KOPT-K1 (cell line): Measurements from ENCODE around the gene LLGL2.
A peak's percentile ranks its signal among the peaks of the same experiment; 100 is the strongest.

Source experiments
- H3K27ac ChIP-seq: fragments of 200-600 bp; sonication (generic); 2 replicates; pipeline ENCODE4 v1.5.1; 2016; ENCODE audit warnings: antibody characterized with exemption, mild to moderate bottlenecking, low read depth, low read length; ENCODE audit not compliant: poor library complexity, severe bottlenecking
- H3K36me3 ChIP-seq: fragments of 200-600 bp; sonication (generic); 2 replicates; pipeline ENCODE4 v1.5.1; 2017; ENCODE audit warnings: antibody characterized with exemption, mild to moderate bottlenecking, low read length, moderate library complexity; ENCODE audit not compliant: insufficient read depth
- H3K9me3 ChIP-seq: fragments of 200-600 bp; sonication (generic); 2 replicates; pipeline ENCODE4 v1.5.1; 2017; ENCODE audit warnings: antibody characterized with exemption, low read length, mild to moderate bottlenecking; ENCODE audit not compliant: insufficient read depth, poor library complexity, severe bottlenecking

LLGL2 gene

DNA sequence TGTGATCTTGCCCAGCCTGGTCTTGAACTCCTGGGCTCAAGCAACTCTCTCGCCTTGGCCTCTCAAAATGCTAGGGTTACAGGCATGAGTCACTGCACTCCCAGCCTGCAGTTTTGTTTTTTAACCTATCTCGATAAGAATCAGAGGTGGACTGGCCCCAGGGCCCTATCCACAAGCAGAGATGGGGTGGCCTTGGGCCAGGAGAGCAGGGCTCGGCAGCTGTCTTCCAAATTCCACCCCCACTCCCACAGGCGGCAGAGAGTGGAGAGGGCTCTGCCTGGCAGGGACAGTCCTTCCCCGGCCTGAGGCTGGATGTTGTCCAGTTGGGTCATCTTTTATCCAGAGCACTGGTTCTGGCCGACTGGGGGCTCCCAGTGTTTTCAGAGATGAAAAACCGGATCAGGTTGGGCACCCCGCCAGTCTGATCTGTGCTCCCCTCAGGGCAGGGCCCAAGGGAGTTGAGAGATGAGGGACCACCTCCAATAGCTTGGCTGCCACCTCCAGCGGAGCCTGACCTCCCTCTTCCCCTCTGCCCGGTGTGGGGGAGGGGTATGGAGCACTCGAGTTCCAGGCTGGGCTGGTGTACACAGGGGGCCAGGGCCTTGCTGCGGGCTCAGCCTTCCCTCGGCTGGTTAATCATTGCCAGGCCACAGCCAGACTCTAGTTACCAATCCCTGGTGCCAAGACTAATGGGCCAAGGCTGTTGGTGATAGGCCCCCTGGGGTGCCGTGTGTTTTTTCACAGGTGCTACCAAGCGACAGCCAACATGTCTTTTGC, 31.8 kb downstream of the LLGL2 start:
- no peaks in the 10 kb centered on the region for H3K9me3 ChIP-seq
- H3K27ac ChIP-seq: no peak overlapping the region
- no peaks in the 10 kb centered on the region for H3K36me3 ChIP-seq

DNA sequence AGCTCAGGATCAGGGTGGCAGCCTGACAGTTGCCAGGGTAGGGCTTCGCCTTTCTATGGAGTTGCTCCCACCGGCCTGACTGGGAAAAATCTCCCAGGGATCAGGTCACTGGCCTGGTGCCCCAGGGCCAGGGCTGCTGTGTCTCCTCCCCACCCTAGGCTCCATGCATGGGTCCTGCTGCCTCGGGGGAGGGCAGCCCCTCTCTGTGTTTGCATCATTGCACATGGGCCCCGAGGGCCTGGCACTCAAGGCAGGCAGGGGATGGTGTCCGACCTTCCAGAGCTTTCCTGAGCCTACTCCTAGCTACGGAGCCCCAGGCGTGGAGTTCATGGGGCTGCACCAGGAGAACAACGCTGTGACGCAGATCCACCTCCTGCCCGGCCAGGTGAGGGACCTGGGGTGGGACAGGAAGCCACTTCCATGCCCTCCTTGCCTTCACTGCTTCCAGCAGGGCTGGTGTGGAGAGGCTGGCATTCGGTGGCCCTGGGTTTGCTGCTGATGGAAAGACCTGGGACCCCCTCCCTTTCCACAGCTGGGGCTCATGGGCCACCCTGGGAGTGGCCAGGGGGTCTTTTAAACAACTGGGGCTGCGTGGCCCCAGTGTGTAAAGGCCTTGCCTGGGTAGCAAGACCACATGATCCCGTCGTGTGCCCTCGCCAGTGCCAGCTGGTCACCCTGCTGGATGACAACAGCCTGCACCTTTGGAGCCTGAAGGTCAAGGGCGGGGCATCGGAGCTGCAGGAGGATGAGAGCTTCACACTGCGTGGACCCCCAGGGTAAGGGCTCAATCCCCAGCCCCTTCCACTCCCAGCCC, 32.6 kb downstream of the LLGL2 start:
- no peaks in the 10 kb centered on the region for H3K36me3 ChIP-seq
- H3K9me3 ChIP-seq: no peaks in the 10 kb centered on the region
- H3K27ac ChIP-seq: no peak overlapping the region

DNA sequence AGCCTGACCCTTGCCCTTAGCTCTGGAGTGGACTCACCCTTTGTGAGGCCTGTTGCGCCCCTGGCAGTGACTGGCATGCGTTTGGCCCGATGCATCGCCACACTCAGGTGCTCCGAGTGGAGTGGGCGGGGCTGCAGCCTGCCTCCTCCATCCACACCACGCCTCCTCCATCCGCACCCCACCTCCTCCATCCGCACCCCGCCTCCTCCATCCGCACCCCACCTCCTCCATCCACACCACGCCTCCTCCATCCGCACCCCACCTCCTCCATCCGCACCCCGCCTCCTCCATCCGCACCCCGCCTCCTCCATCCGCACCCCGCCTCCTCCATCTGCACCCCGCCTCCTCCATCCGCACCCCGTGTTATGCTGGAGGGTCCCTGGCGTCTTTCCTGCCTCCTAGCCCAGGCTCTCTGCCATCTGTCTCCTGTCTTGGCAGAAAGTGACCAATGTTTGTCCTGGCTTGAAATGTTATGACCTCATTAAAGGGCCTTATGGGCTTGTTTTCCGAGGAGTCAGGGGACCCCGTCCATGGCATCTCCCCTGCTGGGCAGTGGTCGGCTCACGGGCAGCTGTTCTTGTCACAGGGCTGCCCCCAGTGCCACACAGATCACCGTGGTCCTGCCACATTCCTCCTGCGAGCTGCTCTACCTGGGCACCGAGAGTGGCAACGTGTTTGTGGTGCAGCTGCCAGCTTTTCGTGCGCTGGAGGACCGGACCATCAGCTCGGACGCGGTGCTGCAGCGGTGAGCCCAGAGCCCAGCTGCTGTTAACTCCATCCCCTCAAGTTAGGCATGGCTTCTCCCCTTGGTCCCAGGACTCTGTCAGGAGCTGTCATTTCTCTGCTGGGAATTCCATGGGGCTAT, 33.4 kb downstream of the LLGL2 start:
- Histone ChIP-seq H3K36me3 (no peaks in the 10 kb centered on the region), H3K9me3 (no peaks in the 10 kb centered on the region), H3K27ac (no peak overlapping the region)

DNA sequence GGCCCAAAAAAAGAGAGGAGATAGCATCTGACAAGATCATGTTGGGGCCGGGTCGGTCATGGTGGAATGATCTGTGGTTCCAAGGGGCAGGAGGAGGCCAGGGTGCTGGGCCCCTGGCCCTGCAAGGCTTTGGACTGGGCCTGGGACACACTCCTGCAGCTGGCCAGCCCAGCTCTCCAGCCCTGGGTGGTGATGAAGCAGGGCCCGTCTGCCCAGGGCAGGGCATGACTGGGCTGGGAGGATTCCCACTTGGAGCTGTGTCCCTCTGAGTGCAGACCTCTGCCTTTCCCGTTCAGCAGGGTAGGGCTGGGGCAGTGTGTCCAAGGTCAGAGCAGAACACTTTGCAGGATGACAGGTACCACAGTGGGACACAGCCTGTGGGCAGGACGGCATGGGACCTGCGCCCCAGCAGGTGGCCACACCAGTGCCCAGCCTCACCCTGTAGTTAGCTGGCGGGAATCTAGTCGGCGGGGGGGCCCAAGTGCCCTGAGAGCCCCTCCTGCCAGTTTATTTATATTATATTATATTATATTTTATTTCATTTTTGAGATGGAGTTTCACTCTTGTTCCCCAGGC, 34.5 kb downstream of the LLGL2 start:
- Histone ChIP-seq H3K27ac (no peak overlapping the region), H3K36me3 (no peaks in the 10 kb centered on the region), H3K9me3 (no peaks in the 10 kb centered on the region)

DNA sequence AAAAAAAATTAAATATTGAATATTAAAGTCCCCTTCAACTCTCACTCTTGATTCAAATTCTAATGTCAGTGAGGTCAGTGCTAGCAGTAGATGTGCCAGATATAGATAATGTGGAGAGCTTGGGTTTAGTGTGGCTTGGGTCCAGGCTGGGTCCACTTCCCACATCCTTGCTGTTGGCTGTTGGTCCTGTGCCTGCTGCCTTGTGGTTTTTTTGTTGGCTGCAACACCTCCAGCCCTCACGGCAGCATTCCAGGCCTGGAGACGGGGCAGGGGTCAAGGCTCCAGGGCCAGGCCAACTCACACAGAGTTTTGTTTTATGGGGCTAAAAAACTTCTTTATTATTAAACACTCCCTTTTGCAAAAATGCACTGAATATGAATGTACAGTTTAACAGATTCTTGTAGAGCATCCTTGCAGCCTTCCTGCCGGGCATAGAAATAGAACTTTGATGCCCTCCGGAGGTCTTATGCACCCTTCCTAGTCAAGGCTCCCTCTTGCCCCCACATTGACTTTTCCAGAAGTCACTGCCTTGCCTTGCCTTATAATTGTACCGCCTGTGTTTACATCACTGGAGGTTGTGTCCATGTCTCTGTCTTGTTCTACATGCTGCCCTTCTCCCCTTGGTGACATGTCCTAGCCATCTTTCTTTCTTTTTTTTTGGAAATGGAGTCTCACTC, 36.6 kb downstream of the LLGL2 start:
- H3K27ac ChIP-seq: no peak overlapping the region
- H3K36me3 ChIP-seq: no peaks in the 10 kb centered on the region
- no peaks in the 10 kb centered on the region for H3K9me3 ChIP-seq

DNA sequence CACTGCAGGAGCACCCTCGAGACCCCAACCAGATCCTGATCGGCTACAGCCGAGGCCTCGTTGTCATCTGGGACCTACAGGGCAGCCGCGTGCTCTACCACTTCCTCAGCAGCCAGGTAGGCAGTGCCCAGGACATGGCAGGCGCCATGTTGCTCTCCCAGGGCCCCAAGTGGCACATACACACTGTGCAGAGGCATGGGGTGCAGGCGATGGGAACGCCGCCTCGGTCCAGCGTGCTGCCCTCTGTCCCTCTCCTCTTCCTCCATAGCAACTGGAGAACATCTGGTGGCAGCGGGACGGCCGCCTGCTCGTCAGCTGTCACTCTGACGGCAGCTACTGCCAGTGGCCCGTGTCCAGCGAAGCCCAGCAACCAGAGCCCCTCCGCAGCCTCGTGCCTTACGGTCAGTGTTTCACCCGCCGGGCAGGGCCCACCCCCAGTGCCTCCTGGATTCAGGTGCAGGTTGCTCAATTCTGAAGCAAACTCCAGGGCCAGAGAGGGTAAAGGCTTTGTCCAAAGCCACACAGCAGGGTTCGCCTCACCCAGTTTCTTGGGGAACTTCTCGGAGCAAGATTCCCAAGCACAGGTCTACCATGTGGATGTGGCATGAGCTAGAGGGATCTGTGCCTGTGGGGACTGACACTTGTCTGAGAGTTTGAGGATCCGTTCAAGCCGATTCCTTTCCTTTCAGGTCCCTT, 37.7 kb downstream of the LLGL2 start:
- no peaks in the 10 kb centered on the region for H3K9me3 ChIP-seq

DNA sequence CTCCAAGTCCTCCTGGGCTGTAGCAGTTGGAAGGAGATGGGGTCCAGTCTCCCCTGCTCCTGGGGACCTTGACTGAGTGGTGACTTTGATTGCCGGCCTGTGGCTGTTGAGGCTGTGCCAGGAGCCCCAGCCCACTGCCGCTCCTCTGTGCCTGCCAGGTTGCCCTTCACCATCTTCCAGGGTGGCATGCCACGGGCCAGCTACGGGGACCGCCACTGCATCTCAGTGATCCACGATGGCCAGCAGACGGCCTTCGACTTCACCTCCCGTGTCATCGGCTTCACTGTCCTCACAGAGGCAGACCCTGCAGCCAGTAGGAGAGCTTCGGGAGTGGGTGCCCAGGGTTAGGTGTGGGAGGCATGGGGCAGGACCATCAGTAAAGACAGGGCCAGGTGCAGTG, 38.7 kb downstream of the LLGL2 start:
- Histone ChIP-seq H3K36me3 (no peaks in the 10 kb centered on the region), H3K9me3 (no peaks in the 10 kb centered on the region), H3K27ac (no peak overlapping the region)

More for the DNA sequence above, 37.7 kb downstream of the LLGL2 start:
- no peaks in the 10 kb centered on the region for H3K36me3 ChIP-seq
- H3K27ac ChIP-seq: no peak overlapping the region

DNA sequence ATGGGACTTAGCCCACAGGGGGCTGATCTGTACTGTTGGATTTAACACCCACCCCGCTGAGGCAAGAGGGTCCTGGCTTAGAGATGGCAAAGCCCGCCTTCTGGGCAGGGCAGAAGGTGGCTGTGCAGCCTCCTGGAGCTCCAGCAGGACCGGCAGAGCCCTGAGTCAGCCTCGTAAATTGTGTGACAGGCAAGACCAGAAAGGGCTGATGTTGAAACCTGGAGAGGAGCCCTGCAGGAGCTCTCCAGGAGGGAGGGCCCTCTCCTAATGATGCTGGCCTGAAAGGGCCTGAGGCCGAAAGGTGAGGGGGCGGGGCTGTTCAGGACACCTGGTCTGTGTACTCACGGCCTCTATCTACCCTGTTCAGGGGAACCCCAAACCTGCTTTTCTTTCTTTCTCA, 39.6 kb downstream of the LLGL2 start:
- Histone ChIP-seq H3K27ac (no peak overlapping the region), H3K9me3 (no peaks in the 10 kb centered on the region), H3K36me3 (no peaks in the 10 kb centered on the region)

DNA sequence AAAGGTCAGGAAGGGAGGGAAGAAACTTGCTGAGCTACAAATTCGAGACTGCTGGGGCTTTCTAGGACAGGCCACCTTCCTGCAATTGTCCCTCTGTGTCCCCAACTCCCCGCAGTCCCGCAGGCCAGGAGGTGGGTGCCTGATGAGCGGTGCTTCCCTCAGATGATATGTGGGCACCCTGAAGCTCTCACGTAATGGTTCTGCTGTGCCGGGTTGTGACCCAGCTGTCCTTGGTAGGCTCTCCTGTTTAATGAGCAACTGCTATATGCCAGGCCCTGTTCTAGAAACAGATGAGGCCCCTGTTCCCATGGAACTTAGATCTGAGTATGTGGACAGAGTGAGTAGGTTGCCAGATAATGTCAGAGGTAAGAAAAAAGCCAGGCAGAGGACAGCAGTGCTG, 40.1 kb downstream of the LLGL2 start:
- H3K9me3 ChIP-seq: no peaks in the 10 kb centered on the region
- H3K27ac ChIP-seq: no peak overlapping the region
- no peaks in the 10 kb centered on the region for H3K36me3 ChIP-seq

DNA sequence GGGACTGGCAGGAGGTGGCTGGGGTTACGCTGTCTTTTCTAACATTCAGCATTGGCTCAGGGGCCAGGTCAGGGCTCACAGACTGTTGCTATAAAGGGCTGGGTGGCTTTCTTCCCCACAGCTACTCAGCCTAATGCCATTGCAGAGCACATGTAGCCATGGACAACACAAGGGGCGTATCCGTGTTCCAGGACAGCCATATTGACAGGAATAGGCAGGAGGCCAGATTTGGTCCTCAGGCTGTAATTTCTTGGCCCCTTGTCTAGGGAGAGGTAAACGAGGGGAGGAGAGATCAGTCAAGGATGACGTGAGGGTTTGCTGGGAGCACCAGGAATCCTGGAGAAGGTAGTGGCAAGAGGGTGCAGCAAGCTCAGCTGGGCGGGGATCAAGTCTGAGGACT, 40.9 kb downstream of the LLGL2 start:
- H3K9me3 ChIP-seq: no peaks in the 10 kb centered on the region
- no peaks in the 10 kb centered on the region for H3K36me3 ChIP-seq
- H3K27ac ChIP-seq: no peak overlapping the region

DNA sequence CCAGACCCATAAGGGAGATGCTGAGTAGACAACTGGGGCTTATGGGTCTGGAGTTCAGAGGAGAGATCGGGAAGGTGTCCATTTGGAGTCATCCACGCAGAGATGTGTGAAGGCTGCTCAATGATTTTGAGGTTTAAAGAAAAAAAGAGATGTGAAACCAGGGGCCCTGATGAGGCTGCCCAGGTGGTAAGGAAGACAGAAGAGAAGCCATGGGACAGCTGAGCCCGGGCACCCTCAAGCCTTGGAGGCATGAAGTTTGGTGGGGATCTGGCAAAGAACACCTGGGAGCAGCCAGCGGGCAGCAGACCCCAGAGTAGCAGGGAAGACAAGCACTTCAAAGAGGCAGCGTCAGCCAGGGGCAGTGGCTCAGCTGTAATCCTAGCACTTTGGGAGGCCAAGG, 41.3 kb downstream of the LLGL2 start:
- no peaks in the 10 kb centered on the region for H3K9me3 ChIP-seq
- H3K27ac ChIP-seq: no peak overlapping the region
- no peaks in the 10 kb centered on the region for H3K36me3 ChIP-seq

DNA sequence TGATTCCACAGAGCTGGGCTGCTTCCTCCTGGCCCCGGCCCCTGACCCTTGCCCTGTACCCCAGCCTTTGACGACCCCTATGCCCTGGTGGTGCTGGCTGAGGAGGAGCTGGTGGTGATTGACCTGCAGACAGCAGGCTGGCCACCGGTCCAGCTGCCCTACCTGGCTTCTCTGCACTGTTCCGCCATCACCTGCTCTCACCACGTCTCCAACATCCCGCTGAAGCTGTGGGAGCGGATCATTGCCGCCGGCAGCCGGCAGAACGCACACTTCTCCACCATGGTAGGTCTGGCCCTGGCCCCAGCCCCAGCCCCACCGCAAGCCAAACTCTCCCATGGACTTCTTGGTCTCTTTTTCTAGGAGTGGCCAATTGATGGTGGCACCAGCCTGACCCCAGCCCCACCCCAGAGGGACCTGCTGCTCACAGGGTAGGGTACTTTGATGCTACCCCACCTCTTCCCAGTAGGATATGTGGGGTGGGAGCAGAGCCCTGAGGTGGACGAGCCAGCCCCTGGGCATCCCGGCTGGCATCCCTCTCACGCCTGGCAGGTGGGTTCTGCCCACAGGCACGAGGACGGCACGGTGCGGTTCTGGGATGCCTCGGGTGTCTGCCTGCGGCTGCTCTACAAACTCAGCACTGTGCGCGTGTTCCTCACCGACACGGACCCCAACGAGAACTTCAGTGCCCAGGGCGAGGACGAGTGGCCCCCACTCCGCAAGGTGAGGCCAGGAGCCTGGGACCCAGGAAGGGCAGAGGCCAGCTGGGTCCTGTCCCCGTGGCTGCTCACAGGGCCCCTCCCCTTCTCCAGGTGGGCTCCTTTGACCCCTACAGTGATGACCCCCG, 43.1 kb downstream of the LLGL2 start:
- Histone ChIP-seq H3K9me3 (no peaks in the 10 kb centered on the region), H3K27ac (no peak overlapping the region), H3K36me3 (no peaks in the 10 kb centered on the region)

DNA sequence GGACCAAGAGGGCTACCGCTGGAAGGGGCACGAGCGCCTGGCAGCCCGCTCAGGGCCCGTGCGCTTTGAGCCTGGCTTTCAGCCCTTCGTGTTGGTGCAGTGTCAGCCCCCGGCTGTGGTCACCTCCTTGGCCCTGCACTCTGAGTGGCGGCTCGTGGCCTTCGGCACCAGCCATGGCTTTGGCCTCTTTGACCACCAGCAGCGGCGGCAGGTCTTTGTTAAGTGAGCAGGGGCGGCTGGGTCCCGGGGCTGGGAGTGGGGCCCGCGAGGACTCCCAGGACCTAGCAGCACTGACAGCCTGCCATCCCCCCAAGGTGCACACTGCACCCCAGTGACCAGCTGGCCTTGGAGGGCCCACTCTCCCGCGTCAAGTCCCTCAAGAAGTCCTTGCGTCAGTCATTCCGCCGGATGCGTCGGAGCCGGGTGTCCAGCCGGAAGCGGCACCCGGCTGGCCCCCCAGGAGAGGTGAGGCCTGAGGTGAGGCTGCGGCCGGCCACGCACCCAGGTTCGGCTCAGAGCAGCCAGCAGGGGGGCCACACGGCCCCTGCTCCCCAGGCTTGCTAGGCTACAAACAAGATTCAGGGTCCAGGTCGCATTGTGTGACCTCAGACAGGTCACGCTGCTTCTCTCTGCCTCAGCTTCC, 44.7 kb downstream of the LLGL2 start:
- Histone ChIP-seq H3K27ac (peak overlapping the region; percentile 43), H3K36me3 (no peaks in the 10 kb centered on the region), H3K9me3 (no peaks in the 10 kb centered on the region)
